Right cardiac atrium (tissue), 5 donors: ENCODE measurements around the gene ROGDI. TPM values are rescaled to one million over a fixed set of nuclear protein-coding genes. Genes with fewer than 3 reads are reported as not detected.

ENCODE experiments used
- ATAC-seq, 2 donors: fragments of 200-7000 bp; cut with Tn5 transposase; one replicate each; pipeline versions ENCODE4 v1.8.0 to v1.9.1; 2020; ENCODE audit warnings: moderate library complexity in 2 of 2, mild to moderate bottlenecking in 1 of 2
- DNase-seq, 3 donors: peaks; one replicate each; pipeline ENCODE4 v3.0.0-alpha.2; 2020
- H3K27ac ChIP-seq: one replicate; pipeline ENCODE4 v1.5.1; 2013; ENCODE audit warnings: mild to moderate bottlenecking, low read length, control low read depth, moderate library complexity
- H3K27me3 ChIP-seq: one replicate; pipeline ENCODE4 v1.6.1; 2013; ENCODE audit not compliant: control insufficient read depth, insufficient read depth
- H3K4me1 ChIP-seq: one replicate; pipeline ENCODE4 v1.6.1; 2013; ENCODE audit warnings: low read length; ENCODE audit not compliant: control insufficient read depth, insufficient read depth
- H3K4me3 ChIP-seq: one replicate; pipeline ENCODE4 v1.5.1; 2013; ENCODE audit warnings: low read length, control low read depth
- H3K9me3 ChIP-seq: one replicate; pipeline ENCODE4 v1.6.1; 2013; ENCODE audit warnings: low read length; ENCODE audit not compliant: control insufficient read depth
- WGBS: extraction: QIAGEN DNeasy Blood & Tissue Kit; methylation state at CpG from one replicate; pipeline ENCODE4 v1.1.7; 2013; 5-methylcytosine and 5-hydroxymethylcytosine counted together
- intact Hi-C, 4 donors: fragments of 100-400 bp; cut with DNase I; formaldehyde crosslinking; loops; one replicate each; pipeline versions ENCODE4 v1.11.0 to v1.14.0; 2022 to 2023
- polyA plus RNA-seq: library from polyadenylated mRNA; stranded (reverse); fragments of 200-250 nt; gene quantifications from one replicate; pipeline ENCODE4 v1.2.3, GENCODE V29; 2013
- total RNA-seq, 4 donors: library from RNA; stranded (reverse); fragmentation: NEBNext Ultra II Directional; extraction: Animal tissue kit (Norgen Biotek cat#: 25700); gene quantifications; one replicate each; pipeline ENCODE4 v1.2.1, GENCODE V29; 2021
- donor health status: healthy with polysubstance abuse.
- donor health status: DM: no; HTN: yes; CAD: no.
- donor health status: DM: no; HTN: no; CAD: no.
- donor health status: DM: no; HTN: yes; CAD: no; lungs with severe emphysema.
- donor health status: DM: yes; HTN: yes; CAD: no.

Gene ROGDI
- total and polyA plus RNA-seq, 5 donors = 55.0 to 86.3 (median 73.5) TPM

GRCh38 chr16:4833584-4833983, 31.2 kb upstream of the ROGDI start:
- Histone ChIP-seq H3K27me3 (no peaks in the 10 kb centered on the region), H3K27ac (no peak overlapping the region), H3K9me3 (no peaks in the 10 kb centered on the region), H3K4me1 (no peaks in the 10 kb centered on the region), H3K4me3 (no peak overlapping the region)
- no peak for ATAC-seq
- no peak for DNase-seq
- WGBS = 93% methylated on average over 1 of the region's 1 CpG
- intact Hi-C loops = no loop called here

GRCh38 chr16:4832698-4833343, 30.4 kb upstream of the ROGDI start:
- DNase-seq = no peak
- no peaks in the 10 kb centered on the region for H3K4me1 ChIP-seq
- intact Hi-C loops = no loop called here

GRCh38 chr16:4831616-4832015, 29.2 kb upstream of the ROGDI start:
- Histone ChIP-seq H3K4me3 (no peak overlapping the region), H3K27me3 (no peaks in the 10 kb centered on the region), H3K27ac (no peak overlapping the region), H3K9me3 (no peaks in the 10 kb centered on the region), H3K4me1 (no peaks in the 10 kb centered on the region)
- ATAC-seq (no peak), DNase-seq (no peak)
- WGBS = 95% methylated on average over 8 of the region's 8 CpGs
- intact Hi-C loops = no loop called here

More at GRCh38 chr16:4832698-4833343, 30.4 kb upstream of the ROGDI start:
- Histone ChIP-seq H3K9me3 (no peaks in the 10 kb centered on the region), H3K27ac (no peak overlapping the region), H3K27me3 (no peaks in the 10 kb centered on the region), H3K4me3 (no peak overlapping the region)
- WGBS = 82% methylated on average over 6 of the region's 6 CpGs
- ATAC-seq = no peak

- intact Hi-C loops = no loop called here
- DNase-seq = no peak
- peak overlapping the region; percentile 83 for H3K27ac ChIP-seq
- ATAC-seq = no peak
- H3K9me3 ChIP-seq = no peaks in the 10 kb centered on the region
- no peaks in the 10 kb centered on the region for H3K27me3 ChIP-seq
- H3K4me3 ChIP-seq = no peak overlapping the region
- no peaks in the 10 kb centered on the region for H3K4me1 ChIP-seq
- WGBS = 48% methylated on average over 7 of the region's 7 CpGs
These were observed 28.0 kb upstream of the ROGDI start for GRCh38 chr16:4830408-4830807.

- ATAC-seq (peak; percentile 63 to 64), DNase-seq (peak in 1 of 3 donors; percentile 65)
- 73% methylated on average over 11 of the region's 11 CpGs for WGBS
- no peaks in the 10 kb centered on the region for H3K9me3 ChIP-seq
- H3K27ac ChIP-seq = peak overlapping the region; percentile 97
- H3K4me1 ChIP-seq = peaks cover 7% of the 10 kb centered on the region
- intact Hi-C loops = no loop called here
- H3K27me3 ChIP-seq = no peaks in the 10 kb centered on the region
- no peak overlapping the region for H3K4me3 ChIP-seq
These were observed 26.3 kb upstream of the ROGDI start for GRCh38 chr16:4828567-4829321.

- H3K9me3 ChIP-seq = no peaks in the 10 kb centered on the region
- intact Hi-C loops = no loop called here
- peak overlapping the region; percentile 97 for H3K27ac ChIP-seq
- peaks cover 7% of the 10 kb centered on the region for H3K4me1 ChIP-seq
- peak; percentile 77 to 80 for ATAC-seq
- no peak overlapping the region for H3K4me3 ChIP-seq
- H3K27me3 ChIP-seq = no peaks in the 10 kb centered on the region
- 57% methylated on average over 10 of the region's 10 CpGs for WGBS
- peak in 1 of 3 donors; percentile 60 for DNase-seq
These were observed 24.5 kb upstream of the ROGDI start for GRCh38 chr16:4826980-4827379.

GRCh38 chr16:4826526-4826925, 24.1 kb upstream of the ROGDI start:
- ATAC-seq (peak; percentile 4 to 5), DNase-seq (no peak)
- 79% methylated on average over 4 of the region's 4 CpGs for WGBS
- Histone ChIP-seq H3K27me3 (no peaks in the 10 kb centered on the region), H3K27ac (peak overlapping the region; percentile 90), H3K4me3 (no peak overlapping the region), H3K9me3 (no peaks in the 10 kb centered on the region), H3K4me1 (peaks cover 7% of the 10 kb centered on the region)
- intact Hi-C loops = no loop called here

GRCh38 chr16:4825196-4825595, 22.8 kb upstream of the ROGDI start:
- H3K27me3 ChIP-seq = no peaks in the 10 kb centered on the region
- peaks cover 7% of the 10 kb centered on the region for H3K4me1 ChIP-seq
- DNase-seq (peak in 2 of 3 donors; percentile 37 to 72), ATAC-seq (peak; percentile 66 to 67)
- no peak overlapping the region for H3K4me3 ChIP-seq
- peak overlapping the region; percentile 76 for H3K27ac ChIP-seq
- H3K9me3 ChIP-seq = no peaks in the 10 kb centered on the region
- 68% methylated on average over 8 of the region's 8 CpGs for WGBS
- intact Hi-C loops = no loop called here

GRCh38 chr16:4820652-4821051, 18.2 kb upstream of the ROGDI start:
- peak in 1 of 3 donors; percentile 55 for DNase-seq
- intact Hi-C loops = no loop called here
- Histone ChIP-seq H3K9me3 (no peaks in the 10 kb centered on the region), H3K27ac (peak overlapping the region; percentile 73), H3K27me3 (no peaks in the 10 kb centered on the region), H3K4me1 (peaks cover 7% of the 10 kb centered on the region), H3K4me3 (no peak overlapping the region)
- peak; percentile 45 to 62 for ATAC-seq
- WGBS = 81% methylated on average over 6 of the region's 6 CpGs

GRCh38 chr16:4814542-4815173, 12.2 kb upstream of the ROGDI start:
- intact Hi-C loops = loop anchor here in 1 of 4 donors (10.0 kb wide), 1 partner anchor 60 kb away; no protein-coding TSS in a partner anchor
- Histone ChIP-seq H3K27me3 (no peaks in the 10 kb centered on the region), H3K4me3 (no peak overlapping the region), H3K27ac (peak overlapping the region; percentile 65), H3K9me3 (no peaks in the 10 kb centered on the region), H3K4me1 (no peaks in the 10 kb centered on the region)
- ATAC-seq (peak; percentile 44 to 62), DNase-seq (peak in 2 of 3 donors; percentile 70 to 71)
- WGBS = 64% methylated on average over 16 of the region's 16 CpGs

GRCh38 chr16:4814046-4814445, 11.6 kb upstream of the ROGDI start:
- DNase-seq = no peak
- intact Hi-C loops = loop anchor here in 1 of 4 donors (10.0 kb wide), 1 partner anchor 61 kb away; no protein-coding TSS in a partner anchor
- Histone ChIP-seq H3K9me3 (no peaks in the 10 kb centered on the region), H3K27me3 (no peaks in the 10 kb centered on the region), H3K4me1 (no peaks in the 10 kb centered on the region), H3K4me3 (no peak overlapping the region), H3K27ac (peak overlapping the region; percentile 65)
- ATAC-seq = peak; percentile 48 to 73
